Nephron progenitor cell (in vitro differentiated cells): Measurements from ENCODE around the gene ZBTB7B.

Experiments
- DNase-seq: peaks from one replicate; pipeline ENCODE4 v3.0.0; 2021
- H3K27ac Mint-ChIP-seq: 2 replicates; pipeline ENCODE4 v1.8.0; 2021; ENCODE audit warnings: mild to moderate bottlenecking, moderate library complexity, mixed read lengths
- H3K27me3 Mint-ChIP-seq: 2 replicates; pipeline ENCODE4 v1.8.0; 2021; ENCODE audit warnings: mild to moderate bottlenecking, low read depth, mixed read lengths; ENCODE audit not compliant: poor library complexity
- H3K36me3 Mint-ChIP-seq: 2 replicates; pipeline ENCODE4 v1.8.0; 2021; ENCODE audit warnings: low read depth, mixed read lengths
- H3K4me1 Mint-ChIP-seq: 2 replicates; pipeline ENCODE4 v1.8.0; 2021; ENCODE audit warnings: mixed read lengths
- H3K4me3 Mint-ChIP-seq: 2 replicates; pipeline ENCODE4 v1.8.0; 2021; ENCODE audit warnings: mild to moderate bottlenecking, moderate library complexity, mixed read lengths
- H3K9me3 Mint-ChIP-seq: 2 replicates; pipeline ENCODE4 v1.8.0; 2021; ENCODE audit warnings: mild to moderate bottlenecking, moderate library complexity, mixed read lengths
- TF ChIP-seq, protein P1 (sequence below): fragments of 200-600 bp; sonication (generic); IDR thresholded peaks from 2 replicates; pipeline ENCODE4 v1.5.0; 2021; ENCODE audit warnings: antibody characterized with exemption

The ZBTB7B gene

DNA sequence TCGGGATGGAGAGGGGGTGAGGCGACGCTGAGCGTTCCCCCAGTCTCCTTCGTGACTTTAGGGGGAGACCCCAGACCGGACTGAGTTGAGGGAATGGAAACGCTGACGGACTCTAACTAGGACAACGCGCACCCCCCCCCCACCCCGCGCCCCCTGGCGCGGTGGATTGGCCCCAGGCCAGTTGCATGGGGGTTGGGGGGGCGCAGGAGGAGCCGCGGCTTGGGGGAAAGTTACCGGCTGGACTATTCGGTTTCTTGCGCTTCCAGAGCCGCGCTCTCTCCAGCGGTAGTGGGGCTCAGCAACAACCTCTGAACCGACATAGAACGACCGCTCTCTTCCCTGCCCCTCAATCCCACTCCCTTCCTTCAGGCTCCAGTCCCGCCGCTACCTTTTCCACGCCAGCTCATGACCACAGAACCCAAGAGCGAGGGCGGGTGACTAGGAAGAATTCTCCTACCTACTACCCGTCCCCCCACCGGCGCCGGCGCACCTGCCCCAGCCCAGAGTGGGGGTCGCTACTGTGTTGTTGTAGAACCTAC lies 694 bp downstream of the ZBTB7B start:
- H3K9me3 Mint-ChIP-seq: no peaks in the 10 kb centered on the region
- no peaks in the 10 kb centered on the region for H3K27me3 Mint-ChIP-seq
- H3K27ac Mint-ChIP-seq: peak overlapping the region; percentile 83
- peak; percentile 59 for DNase-seq
- H3K36me3 Mint-ChIP-seq: no peaks in the 10 kb centered on the region
- H3K4me3 Mint-ChIP-seq: peak overlapping the region; percentile 94
- peaks cover 39% of the 10 kb centered on the region for H3K4me1 Mint-ChIP-seq
- TF ChIP-seq, protein P1, sequence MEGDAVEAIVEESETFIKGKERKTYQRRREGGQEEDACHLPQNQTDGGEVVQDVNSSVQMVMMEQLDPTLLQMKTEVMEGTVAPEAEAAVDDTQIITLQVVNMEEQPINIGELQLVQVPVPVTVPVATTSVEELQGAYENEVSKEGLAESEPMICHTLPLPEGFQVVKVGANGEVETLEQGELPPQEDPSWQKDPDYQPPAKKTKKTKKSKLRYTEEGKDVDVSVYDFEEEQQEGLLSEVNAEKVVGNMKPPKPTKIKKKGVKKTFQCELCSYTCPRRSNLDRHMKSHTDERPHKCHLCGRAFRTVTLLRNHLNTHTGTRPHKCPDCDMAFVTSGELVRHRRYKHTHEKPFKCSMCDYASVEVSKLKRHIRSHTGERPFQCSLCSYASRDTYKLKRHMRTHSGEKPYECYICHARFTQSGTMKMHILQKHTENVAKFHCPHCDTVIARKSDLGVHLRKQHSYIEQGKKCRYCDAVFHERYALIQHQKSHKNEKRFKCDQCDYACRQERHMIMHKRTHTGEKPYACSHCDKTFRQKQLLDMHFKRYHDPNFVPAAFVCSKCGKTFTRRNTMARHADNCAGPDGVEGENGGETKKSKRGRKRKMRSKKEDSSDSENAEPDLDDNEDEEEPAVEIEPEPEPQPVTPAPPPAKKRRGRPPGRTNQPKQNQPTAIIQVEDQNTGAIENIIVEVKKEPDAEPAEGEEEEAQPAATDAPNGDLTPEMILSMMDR: no peak

DNA sequence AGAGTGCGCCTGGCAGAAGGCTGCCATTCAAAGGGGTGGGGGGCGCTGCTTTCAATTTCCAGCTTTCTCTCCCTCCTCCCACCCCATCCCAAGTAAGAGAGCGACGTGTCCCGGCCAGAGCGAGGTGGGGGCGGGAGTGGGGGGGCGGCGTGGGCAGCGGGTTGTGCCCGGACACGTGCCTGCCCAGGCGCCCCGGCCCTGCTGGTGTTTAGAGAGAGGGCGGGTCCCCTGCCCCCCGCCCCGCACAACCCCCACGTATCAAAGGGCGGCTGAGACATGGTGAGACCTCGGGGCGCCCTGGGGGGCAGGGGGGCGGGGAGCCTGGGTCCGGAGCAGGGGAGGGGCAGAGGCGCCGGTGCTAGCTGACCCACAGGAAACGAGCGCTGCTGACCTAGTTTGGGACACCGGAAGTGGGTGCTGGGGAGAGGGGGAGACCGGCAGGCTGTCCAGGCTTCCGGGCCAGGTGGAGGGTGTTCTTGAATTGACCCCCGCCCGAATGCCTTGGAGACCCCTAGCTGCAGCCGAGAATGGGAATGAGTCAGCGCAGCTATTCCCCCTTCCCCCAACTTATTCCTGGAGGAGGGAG lies 1.3 kb downstream of the ZBTB7B start:
- peak overlapping the region; percentile 94 for H3K4me3 Mint-ChIP-seq
- peaks cover 1% of the 10 kb centered on the region for H3K27me3 Mint-ChIP-seq
- peak; percentile 48 for DNase-seq
- H3K36me3 Mint-ChIP-seq: no peaks in the 10 kb centered on the region
- H3K9me3 Mint-ChIP-seq: no peaks in the 10 kb centered on the region
- peaks cover 39% of the 10 kb centered on the region for H3K4me1 Mint-ChIP-seq
- TF ChIP-seq, protein P1: no peak
- no peak overlapping the region for H3K27ac Mint-ChIP-seq

DNA sequence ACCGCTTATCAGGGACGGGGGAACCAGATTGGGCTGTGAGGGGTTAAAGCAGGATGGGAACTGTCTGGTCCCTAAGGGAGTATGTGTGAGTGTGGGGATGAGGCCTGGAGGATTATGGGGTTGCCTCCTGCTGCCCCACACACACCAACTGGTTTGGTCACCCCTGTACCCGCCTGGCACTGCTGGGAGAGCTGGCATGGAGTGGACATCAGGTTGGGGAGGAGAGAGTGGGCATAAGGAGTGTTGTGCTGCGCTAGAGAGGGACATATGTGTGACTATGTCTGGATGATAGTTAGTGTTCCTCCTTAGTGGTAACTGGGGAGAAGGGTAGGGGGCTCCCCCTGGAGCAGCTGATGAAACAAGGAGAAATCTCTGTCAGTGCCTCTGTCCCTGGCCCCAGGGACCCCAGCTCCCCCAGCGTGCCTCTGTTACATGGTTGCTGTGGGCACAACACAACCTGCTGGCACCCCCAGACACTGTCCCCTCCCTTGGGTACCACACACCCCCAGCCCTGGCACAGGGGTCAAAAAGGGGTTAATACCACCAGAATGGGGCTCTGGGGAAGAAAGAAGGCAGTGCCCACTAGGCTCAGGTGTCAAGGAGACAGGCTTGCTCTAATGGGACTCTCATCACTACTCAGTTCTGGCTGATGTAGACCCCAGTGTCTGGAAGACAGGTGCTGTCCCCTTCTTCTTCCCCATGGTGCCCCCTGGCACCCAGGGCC lies 1.9 kb downstream of the ZBTB7B start:
- DNase-seq: no peak
- Mint-ChIP-seq H3K36me3 (no peaks in the 10 kb centered on the region), H3K9me3 (no peaks in the 10 kb centered on the region), H3K27me3 (peaks cover 3% of the 10 kb centered on the region), H3K27ac (no peak overlapping the region), H3K4me3 (peak overlapping the region; percentile 80), H3K4me1 (peaks cover 42% of the 10 kb centered on the region)
- TF ChIP-seq, protein P1: no peak

DNA sequence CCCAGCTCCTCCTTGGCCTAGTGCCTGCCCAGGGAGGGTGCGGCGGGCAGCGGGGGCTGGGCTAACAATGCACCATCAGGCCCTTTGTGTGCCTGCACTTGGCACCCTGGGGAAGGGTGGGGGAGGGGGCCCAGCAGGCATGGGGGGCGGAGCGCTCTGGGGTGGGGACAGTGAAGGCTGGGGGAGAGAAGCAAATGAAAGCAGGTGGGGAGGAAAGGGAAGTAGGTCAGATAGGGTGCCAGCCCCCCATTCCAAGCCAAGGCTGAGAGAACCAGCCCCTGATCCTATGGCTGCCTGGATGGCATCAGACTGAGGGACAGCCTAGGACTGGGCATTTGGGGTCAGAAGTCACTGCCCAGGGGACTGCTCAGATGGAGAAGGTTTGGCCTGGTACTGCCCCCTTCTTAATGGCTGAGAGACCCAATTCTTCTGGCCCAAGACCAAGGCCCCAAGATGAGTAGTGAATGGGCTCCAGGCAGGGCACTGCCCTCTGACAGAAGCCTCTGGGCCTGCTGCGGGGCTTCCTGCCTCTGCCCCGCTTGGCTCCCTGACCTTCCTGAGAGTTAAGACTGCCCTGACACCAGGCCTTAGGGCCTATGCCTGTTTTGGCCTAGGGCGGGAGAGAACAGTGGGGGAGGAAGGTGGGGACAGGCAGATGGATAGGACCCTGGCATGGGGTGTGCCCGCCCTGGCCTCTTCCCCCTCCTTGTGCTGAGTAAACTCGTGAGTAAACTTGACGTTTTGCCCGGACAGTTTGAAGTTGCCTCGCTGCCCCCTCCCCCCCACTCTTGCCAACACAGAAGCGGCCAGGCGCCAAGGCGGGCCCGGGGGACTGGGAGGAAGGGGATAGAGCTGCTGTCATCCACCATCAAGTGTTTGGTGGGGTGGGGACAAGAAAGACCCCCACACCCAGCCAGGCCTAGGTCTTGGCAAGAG lies 2.7 kb downstream of the ZBTB7B start:
- TF ChIP-seq, protein P1: no peak
- no peaks in the 10 kb centered on the region for H3K36me3 Mint-ChIP-seq
- no peak for DNase-seq
- peaks cover 42% of the 10 kb centered on the region for H3K4me1 Mint-ChIP-seq
- no peaks in the 10 kb centered on the region for H3K9me3 Mint-ChIP-seq
- no peak overlapping the region for H3K27ac Mint-ChIP-seq
- peaks cover 7% of the 10 kb centered on the region for H3K27me3 Mint-ChIP-seq
- H3K4me3 Mint-ChIP-seq: no peak overlapping the region

DNA sequence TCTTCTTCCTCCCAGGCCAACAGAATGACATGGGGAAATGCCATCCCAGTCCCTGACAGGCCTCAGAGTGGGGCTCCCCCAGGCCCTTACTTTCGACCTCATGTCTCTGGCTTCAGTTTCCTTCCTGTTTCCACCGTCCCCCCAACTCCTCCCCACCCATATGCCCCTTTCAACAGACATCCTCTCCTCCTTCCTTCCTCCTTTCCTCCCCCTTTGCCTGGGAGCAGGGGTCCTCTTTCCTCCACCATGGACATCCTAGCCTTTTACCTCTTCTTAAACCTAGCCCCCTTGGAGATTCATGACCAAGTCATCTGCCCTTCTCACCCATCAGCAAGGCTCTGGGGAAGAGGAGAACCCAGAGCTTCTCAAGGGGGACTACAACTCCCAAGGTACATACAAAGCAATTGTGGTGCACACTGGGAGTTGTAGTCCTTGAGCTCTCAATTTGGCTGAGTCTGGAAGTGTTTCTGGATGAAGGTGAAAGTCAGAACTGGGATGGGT lies 4.0 kb downstream of the ZBTB7B start:
- peaks cover 48% of the 10 kb centered on the region for H3K4me1 Mint-ChIP-seq
- TF ChIP-seq, protein P1: no peak
- no peaks in the 10 kb centered on the region for H3K9me3 Mint-ChIP-seq
- no peaks in the 10 kb centered on the region for H3K36me3 Mint-ChIP-seq
- H3K4me3 Mint-ChIP-seq: no peak overlapping the region
- H3K27ac Mint-ChIP-seq: no peak overlapping the region
- H3K27me3 Mint-ChIP-seq: peaks cover 7% of the 10 kb centered on the region
- DNase-seq: no peak
